Adrenal gland (tissue), 5 donors: ENCODE results near the gene PANX2.

ENCODE experiments used
- POLR2A ChIP-seq, 2 donors: fragments of 450-650 bp; IDR thresholded peaks; one replicate each; pipeline ENCODE4 v1.6.1; 2017; ENCODE audit warnings: antibody characterized with exemption in 2 of 2, mild to moderate bottlenecking in 2 of 2, moderate library complexity in 1 of 2
- TF ChIP-seq, protein P1 (sequence below), 6 experiments: fragments of 450-650 bp in 4 of 6; fragments of 200-600 bp in 2 of 6; sonication (generic) in 1 of 6; IDR thresholded peaks; 1 replicate in 5 of 6; 2 replicates in 1 of 6; pipeline versions ENCODE4 v1.5.1 to v1.8.0; 2016 to 2021; ENCODE audit warnings: antibody characterized with exemption in 6 of 6, mild to moderate bottlenecking in 2 of 6, moderate library complexity in 1 of 6
- donor health status: DM: no; HTN: no; CAD: no.

DNA sequence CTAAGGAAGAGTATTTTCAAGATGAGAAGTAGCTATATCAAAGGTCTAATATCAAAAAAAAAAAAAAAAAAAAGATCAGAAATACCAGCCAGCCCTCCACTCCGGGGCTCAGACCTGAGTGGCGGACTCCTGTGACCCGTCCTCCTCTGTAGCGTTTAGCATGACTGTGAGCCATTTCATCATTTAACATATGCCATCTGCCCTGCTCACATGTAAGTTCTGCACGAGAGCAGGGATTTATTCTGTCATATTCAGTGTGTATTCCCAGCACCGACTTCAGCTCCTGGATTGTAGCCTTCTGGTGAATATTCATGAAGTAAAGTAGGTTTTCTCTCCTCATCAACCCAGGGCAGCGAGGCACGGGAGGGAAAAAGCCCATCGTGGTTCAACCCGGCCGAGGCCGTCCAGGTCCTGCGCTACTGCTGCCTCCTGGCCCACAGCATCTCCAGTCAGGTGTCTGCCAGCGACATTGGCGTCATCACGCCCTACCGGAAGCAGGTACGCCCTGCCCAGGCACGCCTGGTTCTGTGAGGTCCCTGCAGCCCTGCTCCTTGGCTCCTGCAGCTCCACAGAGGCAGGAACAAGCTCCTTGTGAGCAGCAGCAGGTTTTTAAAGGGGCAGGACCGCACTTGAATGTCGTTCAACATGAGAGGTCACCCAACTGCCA lies 12.7 kb upstream of the PANX2 start:
- TF ChIP-seq, protein P1, sequence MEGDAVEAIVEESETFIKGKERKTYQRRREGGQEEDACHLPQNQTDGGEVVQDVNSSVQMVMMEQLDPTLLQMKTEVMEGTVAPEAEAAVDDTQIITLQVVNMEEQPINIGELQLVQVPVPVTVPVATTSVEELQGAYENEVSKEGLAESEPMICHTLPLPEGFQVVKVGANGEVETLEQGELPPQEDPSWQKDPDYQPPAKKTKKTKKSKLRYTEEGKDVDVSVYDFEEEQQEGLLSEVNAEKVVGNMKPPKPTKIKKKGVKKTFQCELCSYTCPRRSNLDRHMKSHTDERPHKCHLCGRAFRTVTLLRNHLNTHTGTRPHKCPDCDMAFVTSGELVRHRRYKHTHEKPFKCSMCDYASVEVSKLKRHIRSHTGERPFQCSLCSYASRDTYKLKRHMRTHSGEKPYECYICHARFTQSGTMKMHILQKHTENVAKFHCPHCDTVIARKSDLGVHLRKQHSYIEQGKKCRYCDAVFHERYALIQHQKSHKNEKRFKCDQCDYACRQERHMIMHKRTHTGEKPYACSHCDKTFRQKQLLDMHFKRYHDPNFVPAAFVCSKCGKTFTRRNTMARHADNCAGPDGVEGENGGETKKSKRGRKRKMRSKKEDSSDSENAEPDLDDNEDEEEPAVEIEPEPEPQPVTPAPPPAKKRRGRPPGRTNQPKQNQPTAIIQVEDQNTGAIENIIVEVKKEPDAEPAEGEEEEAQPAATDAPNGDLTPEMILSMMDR (IDR thresholded peaks at IDR 0.05) = no peak
- no peak for TF ChIP-seq POLR2A (IDR thresholded peaks at IDR 0.05)
